Natural killer cell (primary cell): ENCODE data around the gene RAPGEF1. TPM values are rescaled to one million over a fixed set of nuclear protein-coding genes. Genes with fewer than 3 reads are reported as not detected.

ENCODE experiments used
- ATAC-seq, 3 donors: fragments of 150-1000 bp in 2 of 3; fragments of 200-7000 bp in 1 of 3; cut with Tn5 transposase; 1 replicate in 1 of 3; 2 replicates in 2 of 3; pipeline ENCODE4 v1.10.0; 2021; ENCODE audit warnings: mild to moderate bottlenecking in 2 of 3, moderate library complexity in 2 of 3
- DNase-seq, 2 donors: peaks; one replicate each; pipeline versions ENCODE4 v3.0.0 to v3.0.0-alpha.2; 2013 to 2021; ENCODE audit warnings: mixed read lengths in 1 of 2
- H3K27ac ChIP-seq: one replicate; pipeline ENCODE4 v1.5.1; 2013; ENCODE audit warnings: mild to moderate bottlenecking, low read length
- H3K27me3 ChIP-seq: one replicate; pipeline ENCODE4 v1.6.1; 2013; ENCODE audit warnings: low read length; ENCODE audit not compliant: control insufficient read depth, insufficient read depth
- H3K36me3 ChIP-seq: one replicate; pipeline ENCODE4 v1.6.1; 2013; ENCODE audit warnings: low read length; ENCODE audit not compliant: control insufficient read depth, insufficient read depth
- H3K4me1 ChIP-seq: one replicate; pipeline ENCODE4 v1.6.1; 2013; ENCODE audit warnings: low read length; ENCODE audit not compliant: control insufficient read depth, insufficient read depth
- H3K4me3 ChIP-seq: one replicate; pipeline ENCODE4 v1.5.1; 2013; ENCODE audit warnings: low read length
- H3K9me3 ChIP-seq: one replicate; pipeline ENCODE4 v1.6.1; 2013; ENCODE audit warnings: low read length; ENCODE audit not compliant: control insufficient read depth, insufficient read depth
- H3K27ac Mint-ChIP-seq, 2 donors: one replicate each; pipeline ENCODE4 v1.8.0; 2022; ENCODE audit warnings: mild to moderate bottlenecking in 2 of 2, mixed read lengths in 2 of 2, moderate library complexity in 1 of 2
- H3K27me3 Mint-ChIP-seq, 2 donors: one replicate each; pipeline ENCODE4 v1.8.0; 2022; ENCODE audit warnings: low read depth in 2 of 2, mixed read lengths in 2 of 2
- H3K36me3 Mint-ChIP-seq: one replicate; pipeline ENCODE4 v1.8.0; 2022; ENCODE audit warnings: mixed read lengths
- H3K4me1 Mint-ChIP-seq, 2 donors: one replicate each; pipeline ENCODE4 v1.8.0; 2022; ENCODE audit warnings: mixed read lengths in 2 of 2
- H3K4me3 Mint-ChIP-seq: one replicate; pipeline ENCODE4 v1.8.0; 2022; ENCODE audit warnings: mild to moderate bottlenecking, moderate library complexity, mixed read lengths
- H3K9me3 Mint-ChIP-seq, 2 donors: one replicate each; pipeline ENCODE4 v1.8.0; 2022; ENCODE audit warnings: mixed read lengths in 2 of 2
- WGBS: methylation state at CpG from one replicate; pipeline ENCODE4 v1.1.7; 2013; ENCODE audit warnings: missing lambda C conversion rate; ENCODE audit not compliant: insufficient coverage; 5-methylcytosine and 5-hydroxymethylcytosine counted together
- intact Hi-C: fragments of 100-400 bp; cut with micrococcal nuclease; formaldehyde crosslinking; loops from one replicate; pipeline ENCODE4 v1.14.2; 2022
- total RNA-seq, 4 donors: library from RNA; stranded (reverse); fragments of 120-200 nt in 1 of 4; gene quantifications; one replicate each; pipeline versions ENCODE4 v1.2.3 to v1.2.4, GENCODE V29; 2013 to 2022
- TF ChIP-seq, protein P1 (sequence below): fragments of 200-600 bp; IDR thresholded peaks from one replicate; pipeline ENCODE4 v1.8.0; 2022; ENCODE audit warnings: antibody characterized with exemption

RAPGEF1 gene
- total RNA-seq, 3 donors from 2014 or later (not counting 1 experiment from before 2014, with no cell fraction given) = 210 to 224 (median 222) TPM

DNA sequence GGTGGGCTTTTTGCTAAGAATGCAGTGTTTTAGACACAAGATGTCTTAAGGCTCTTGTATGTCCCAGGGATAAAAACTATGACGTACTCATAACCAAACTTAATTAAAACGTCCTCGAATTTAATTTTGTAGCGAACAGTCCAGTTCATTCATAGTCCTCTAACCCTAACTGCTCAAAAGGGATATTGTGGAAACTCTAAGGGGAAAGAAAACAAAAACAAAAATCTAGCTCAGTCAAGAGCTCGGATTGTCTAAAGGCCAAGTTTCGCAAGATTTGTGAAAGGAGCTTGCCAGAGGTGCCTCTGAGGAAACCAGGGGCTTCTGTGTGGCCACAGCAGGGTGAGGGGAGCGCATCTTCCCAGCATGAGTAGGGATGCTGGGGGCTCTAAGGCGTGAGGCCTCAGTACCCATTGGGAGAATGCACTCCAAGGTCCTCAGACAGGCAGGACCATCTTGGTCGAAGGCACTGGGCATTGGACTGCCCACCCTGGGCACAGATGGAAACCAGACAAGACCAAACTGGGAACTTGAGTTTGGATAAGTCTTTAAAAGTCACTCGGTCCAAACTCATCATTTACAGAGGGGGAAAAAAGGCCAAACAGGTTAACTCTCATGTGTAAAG lies 122.8 kb downstream of the RAPGEF1 start:
- H3K9me3 ChIP-seq = no peaks in the 10 kb centered on the region
- intact Hi-C loops = no loop called here
- TF ChIP-seq, protein P1, sequence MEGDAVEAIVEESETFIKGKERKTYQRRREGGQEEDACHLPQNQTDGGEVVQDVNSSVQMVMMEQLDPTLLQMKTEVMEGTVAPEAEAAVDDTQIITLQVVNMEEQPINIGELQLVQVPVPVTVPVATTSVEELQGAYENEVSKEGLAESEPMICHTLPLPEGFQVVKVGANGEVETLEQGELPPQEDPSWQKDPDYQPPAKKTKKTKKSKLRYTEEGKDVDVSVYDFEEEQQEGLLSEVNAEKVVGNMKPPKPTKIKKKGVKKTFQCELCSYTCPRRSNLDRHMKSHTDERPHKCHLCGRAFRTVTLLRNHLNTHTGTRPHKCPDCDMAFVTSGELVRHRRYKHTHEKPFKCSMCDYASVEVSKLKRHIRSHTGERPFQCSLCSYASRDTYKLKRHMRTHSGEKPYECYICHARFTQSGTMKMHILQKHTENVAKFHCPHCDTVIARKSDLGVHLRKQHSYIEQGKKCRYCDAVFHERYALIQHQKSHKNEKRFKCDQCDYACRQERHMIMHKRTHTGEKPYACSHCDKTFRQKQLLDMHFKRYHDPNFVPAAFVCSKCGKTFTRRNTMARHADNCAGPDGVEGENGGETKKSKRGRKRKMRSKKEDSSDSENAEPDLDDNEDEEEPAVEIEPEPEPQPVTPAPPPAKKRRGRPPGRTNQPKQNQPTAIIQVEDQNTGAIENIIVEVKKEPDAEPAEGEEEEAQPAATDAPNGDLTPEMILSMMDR = no peak
- Mint-ChIP-seq H3K9me3 (no peaks in the 10 kb centered on the region), H3K36me3 (peaks cover 7% of the 10 kb centered on the region), H3K27me3 (no peaks in the 10 kb centered on the region), H3K27ac (peak overlapping the region; percentile 8 to 34), H3K4me3 (no peak overlapping the region), H3K4me1 (peaks cover 36 to 37% of the 10 kb centered on the region in 2 donors)
- no peak for ATAC-seq
- DNase-seq = no peak
- H3K27me3 ChIP-seq = no peaks in the 10 kb centered on the region
- H3K4me3 ChIP-seq = no peak overlapping the region
- peaks cover 26% of the 10 kb centered on the region for H3K4me1 ChIP-seq
- H3K27ac ChIP-seq = no peak overlapping the region
- 96% methylated on average over 6 of the region's 10 CpGs for WGBS
- peaks cover 81% of the 10 kb centered on the region for H3K36me3 ChIP-seq

DNA sequence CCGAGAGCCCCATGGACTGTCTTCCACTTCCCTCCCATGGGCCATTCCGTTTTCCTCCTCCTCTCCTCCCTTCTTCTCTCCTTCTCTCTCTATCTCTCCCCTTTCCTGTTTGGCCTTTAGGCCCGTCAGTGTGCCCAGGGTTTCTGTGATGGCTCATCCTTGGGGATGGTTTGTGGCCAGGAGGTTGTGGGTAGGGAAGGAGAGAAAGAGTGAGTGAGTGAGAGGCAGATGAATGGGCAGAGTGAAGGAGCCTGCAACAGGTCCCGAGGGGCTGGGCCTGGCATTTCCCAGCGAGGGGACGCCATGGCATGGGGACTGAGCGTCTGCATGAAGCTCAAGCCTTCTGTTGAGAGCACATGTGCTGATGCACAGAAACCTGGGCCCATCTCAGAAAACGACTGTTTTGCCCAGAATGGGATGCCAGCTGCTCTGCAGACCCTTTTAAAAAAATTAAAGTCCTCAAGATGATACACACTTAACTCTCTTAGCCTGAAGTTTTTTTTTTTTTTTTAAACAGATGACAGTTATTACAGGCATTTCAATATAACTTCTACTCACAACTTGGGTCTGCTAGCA lies 125.4 kb downstream of the RAPGEF1 start:
- no peaks in the 10 kb centered on the region for H3K9me3 Mint-ChIP-seq
- H3K4me3 Mint-ChIP-seq = no peak overlapping the region
- DNase-seq = no peak
- intact Hi-C loops = no loop called here
- TF ChIP-seq, protein P1 = no peak
- peaks cover 30 to 32% of the 10 kb centered on the region in 2 donors for H3K4me1 Mint-ChIP-seq
- Histone ChIP-seq H3K27me3 (no peaks in the 10 kb centered on the region), H3K36me3 (peaks cover 83% of the 10 kb centered on the region), H3K9me3 (no peaks in the 10 kb centered on the region), H3K4me3 (no peak overlapping the region), H3K27ac (no peak overlapping the region), H3K4me1 (no peaks in the 10 kb centered on the region)
- H3K27ac Mint-ChIP-seq = no peak overlapping the region
- 90% methylated on average over 8 of the region's 8 CpGs for WGBS
- no peak for ATAC-seq
- no peaks in the 10 kb centered on the region for H3K27me3 Mint-ChIP-seq
- peaks cover 7% of the 10 kb centered on the region for H3K36me3 Mint-ChIP-seq

DNA sequence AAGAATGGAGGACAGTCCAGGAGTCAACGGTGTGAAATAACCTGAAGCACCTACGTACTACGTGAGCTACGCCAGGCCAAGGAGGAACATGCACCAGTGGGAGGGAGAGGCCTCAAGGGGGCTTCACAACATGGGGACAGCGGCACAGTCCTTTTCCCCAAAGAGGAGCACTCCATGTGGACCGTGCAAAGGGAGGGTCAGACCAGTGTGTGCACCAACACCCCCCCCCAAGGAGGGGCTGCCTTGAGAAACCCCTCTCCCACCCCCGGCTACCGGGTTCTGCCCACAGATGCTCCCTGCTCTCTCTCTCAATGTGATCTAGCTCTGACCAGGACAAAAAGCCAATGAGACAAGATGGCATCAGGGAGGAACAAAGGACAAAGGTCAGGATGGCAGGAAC lies 126.0 kb downstream of the RAPGEF1 start:
- no peaks in the 10 kb centered on the region for H3K27me3 Mint-ChIP-seq
- no peak overlapping the region for H3K4me3 Mint-ChIP-seq
- ATAC-seq (peak in 1 of 3 donors; percentile 24), DNase-seq (no peak)
- 97% methylated on average over 8 of the region's 8 CpGs for WGBS
- peaks cover 28 to 31% of the 10 kb centered on the region in 2 donors for H3K4me1 Mint-ChIP-seq
- intact Hi-C loops = no loop called here
- no peaks in the 10 kb centered on the region for H3K9me3 Mint-ChIP-seq
- TF ChIP-seq, protein P1 = no peak
- Histone ChIP-seq H3K4me1 (no peaks in the 10 kb centered on the region), H3K4me3 (no peak overlapping the region), H3K27ac (no peak overlapping the region), H3K9me3 (no peaks in the 10 kb centered on the region), H3K27me3 (no peaks in the 10 kb centered on the region), H3K36me3 (peaks cover 80% of the 10 kb centered on the region)
- no peak overlapping the region for H3K27ac Mint-ChIP-seq
- peaks cover 7% of the 10 kb centered on the region for H3K36me3 Mint-ChIP-seq
